AG04449 (cell line): ENCODE data around the gene HS6ST1.

Experiments used
- CTCF ChIA-PET: fragments of 350-600 bp; formaldehyde crosslinking; extraction: SDS; loops from one replicate; lab custom pipeline; 2021; ENCODE audit warnings: antibody characterized with exemption; lab: Yijun Ruan, JAX
- POLR2A ChIA-PET: fragments of 400-600, 350-600 bp; formaldehyde crosslinking; extraction: SDS; loops from one replicate; lab custom pipeline; 2020; ENCODE audit warnings: antibody characterized with exemption, inconsistent platforms; lab: Yijun Ruan, JAX
- DNase-seq: peaks from one replicate; pipeline ENCODE4 v3.0.0-alpha.2; 2010; ENCODE audit warnings: low read depth, low spot score
- H3K4me3 ChIP-seq: 2 replicates; pipeline ENCODE4 v1.5.1; 2011; ENCODE audit warnings: low read depth, mild to moderate bottlenecking, control low read depth, low read length
- CTCF ChIP-seq: IDR thresholded peaks from one replicate; pipeline ENCODE4 v1.5.1; 2011; ENCODE audit warnings: mild to moderate bottlenecking, moderate library complexity, low read length, control low read depth, inconsistent platforms; ENCODE audit not compliant: insufficient read depth; ENCODE audit errors: missing control alignments

The HS6ST1 gene

GRCh38 chr2:128287780-128288735 lies 30.6 kb downstream of the HS6ST1 start:
- POLR2A ChIA-PET: no interaction called here
- DNase-seq: no peak
- no peak for TF ChIP-seq CTCF
- H3K4me3 ChIP-seq: no peak overlapping the region
- CTCF ChIA-PET: no interaction called here

- no peak overlapping the region for H3K4me3 ChIP-seq
- ChIA-PET CTCF (interaction anchor here (0.7 kb wide), 1 partner anchor 453 kb away, joined by 3 read pairs; no protein-coding TSS in a partner anchor), POLR2A (no interaction called here)
- DNase-seq: no peak
- TF ChIP-seq CTCF: no peak
Observed at GRCh38 chr2:128286905-128287779, 31.5 kb downstream of the HS6ST1 start.

GRCh38 chr2:128286011-128286721 lies 32.5 kb downstream of the HS6ST1 start:
- TF ChIP-seq CTCF: no peak
- POLR2A ChIA-PET: no interaction called here
- CTCF ChIA-PET: no interaction called here

GRCh38 chr2:128285329-128285931 lies 33.2 kb downstream of the HS6ST1 start:
- H3K4me3 ChIP-seq: no peak overlapping the region
- no peak for DNase-seq
- no peak for TF ChIP-seq CTCF
- ChIA-PET CTCF (no interaction called here), POLR2A (no interaction called here)

More at GRCh38 chr2:128286011-128286721, 32.5 kb downstream of the HS6ST1 start:
- H3K4me3 ChIP-seq: no peak overlapping the region
- no peak for DNase-seq

GRCh38 chr2:128284841-128285240 lies 33.8 kb downstream of the HS6ST1 start:
- POLR2A ChIA-PET: interaction anchor here (0.5 to 0.6 kb wide), 2 partner anchors 24 kb away, joined by 3 read pairs; no protein-coding TSS in a partner anchor
- CTCF ChIA-PET: no interaction called here

More at GRCh38 chr2:128284841-128285240, 33.8 kb downstream of the HS6ST1 start:
- no peak overlapping the region for H3K4me3 ChIP-seq
- DNase-seq: no peak
- no peak for TF ChIP-seq CTCF
